ENCODE data around the gene NDRG2. TPM values are rescaled to one million over a fixed set of nuclear protein-coding genes. Genes with fewer than 3 reads are reported as not detected.
A peak's percentile ranks its signal among the peaks of the same experiment; 100 is the strongest.
"Not testable (repeated sequence)": the region's sequence is repeated elsewhere in the genome, so short reads cannot be mapped to it uniquely, and the experiment has no call there.

The NDRG2 gene
- total and polyA plus RNA-seq, 7 experiments from 2014 or later = 5.9 to 39.9 (median 35.1) TPM

- CTCF ChIA-PET = interaction anchor here (2.0 to 4.5 kb wide), 2 partner anchors 26 to 62 kb away, joined by 9 to 178 read pairs; no protein-coding TSS in a partner anchor
- POLR2A ChIA-PET = no interaction called here
- Mint-ChIP-seq H3K9me3 (no peaks in the 10 kb centered on the region), H3K4me1 (peaks cover 2 to 9% (median 8%) of the 10 kb centered on the region in 7 donors), H3K27ac (no peak within 1 kb of the TSS), H3K27me3 (peaks cover 3 to 42% (median 11%) of the 10 kb centered on the region in 5 donors), H3K4me3 (no peak within 1 kb of the TSS), H3K36me3 (no peaks in the 10 kb centered on the region)
- no peaks in the 10 kb centered on the region for H3K9me3 ChIP-seq (ENCODE audit: control insufficient read depth in 2 of 3, low read length in 3 of 3)
- no peak within 1 kb of the TSS for H3K4me3 ChIP-seq (ENCODE audit: low read length)
- intact Hi-C loops (cut with micrococcal nuclease) = loop anchor here in 1 of 2 donors (2.0 to 5.0 kb wide), 3 partner anchors 53 to 345 kb away; no protein-coding TSS in a partner anchor
- H3K27ac ChIP-seq (ENCODE audit: low read depth, low read length) = no peak within 1 kb of the TSS
- ATAC-seq = peak; percentile 26
- DNase-seq = no peak
- no peaks in the 10 kb centered on the region for H3K36me3 ChIP-seq (ENCODE audit: control insufficient read depth in 2 of 3, insufficient read depth in 3 of 3, low read length in 3 of 3)
- no peaks in the 10 kb centered on the region for H3K4me1 ChIP-seq (ENCODE audit: control insufficient read depth in 2 of 2, insufficient read depth in 2 of 2, low read length in 2 of 2)
- H3K27me3 ChIP-seq (ENCODE audit: control insufficient read depth in 2 of 2, insufficient read depth in 2 of 2, low read length in 2 of 2) = no peaks in the 10 kb centered on the region
Observed at GRCh38 chr14:21041676-21042433, 17.0 kb upstream of the NDRG2 start, which contains the start of gene RNASE7. Gene RNASE7, plus strand, starts transcription at chr14:21042362. Its CDS starts 631 bp downstream, at chr14:21042993.

DNA sequence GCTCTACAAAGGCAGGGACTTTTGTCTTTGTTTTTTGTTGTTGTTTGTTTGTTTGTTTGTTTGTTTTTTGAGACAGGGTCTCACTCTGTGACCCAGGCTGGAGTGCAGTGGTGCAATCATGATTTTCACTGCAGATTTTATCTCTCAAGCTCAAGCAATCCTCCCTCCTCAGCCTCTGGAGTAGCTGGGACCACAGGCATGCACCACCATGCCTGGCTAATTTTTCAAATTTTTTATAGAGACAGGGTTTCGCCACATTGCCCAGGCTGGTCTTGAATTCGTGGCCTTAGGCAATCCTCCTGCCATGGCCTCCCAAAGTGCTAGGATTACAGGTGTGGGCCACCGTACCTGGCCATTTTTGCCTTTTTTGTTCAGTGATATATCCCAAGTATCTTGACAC, 16.1 kb upstream of the NDRG2 start:
- H3K9me3 ChIP-seq (ENCODE audit: control insufficient read depth in 2 of 3, low read length in 3 of 3); H3K4me3 ChIP-seq (ENCODE audit: low read length); ATAC-seq; H3K36me3 Mint-ChIP-seq; H3K27ac ChIP-seq (ENCODE audit: low read depth, low read length); H3K9me3 Mint-ChIP-seq; DNase-seq; H3K27ac Mint-ChIP-seq; H3K27me3 ChIP-seq (ENCODE audit: control insufficient read depth in 2 of 2, insufficient read depth in 2 of 2, low read length in 2 of 2); H3K4me3 Mint-ChIP-seq; H3K4me1 ChIP-seq (ENCODE audit: control insufficient read depth in 2 of 2, insufficient read depth in 2 of 2, low read length in 2 of 2); H3K36me3 ChIP-seq (ENCODE audit: control insufficient read depth in 2 of 3, insufficient read depth in 3 of 3, low read length in 3 of 3); H3K4me1 Mint-ChIP-seq: not testable (repeated sequence)
- POLR2A ChIA-PET = interaction anchor here (2.8 kb wide), 1 partner anchor 26 kb away, joined by 21 read pairs; no protein-coding TSS in a partner anchor
- intact Hi-C loops (cut with micrococcal nuclease) = loop anchor here (1.0 to 5.0 kb wide), 7 partner anchors 16 to 344 kb away; partner anchors contain the start of gene NDRG2 (in 1 of the 2)
- CTCF ChIA-PET = interaction anchor here (1.1 to 4.5 kb wide), 5 partner anchors 9 to 68 kb away, joined by 4 to 178 read pairs (median 5); no protein-coding TSS in a partner anchor
- peaks cover 3 to 41% (median 11%) of the 10 kb centered on the region in 5 donors for H3K27me3 Mint-ChIP-seq

GRCh38 chr14:21040370-21040925, 15.6 kb upstream of the NDRG2 start:
- Mint-ChIP-seq H3K4me3 (no peak overlapping the region), H3K9me3 (no peaks in the 10 kb centered on the region), H3K4me1 (peaks cover 2 to 9% (median 8%) of the 10 kb centered on the region in 7 donors), H3K27ac (no peak overlapping the region), H3K27me3 (peaks cover 3 to 38% (median 11%) of the 10 kb centered on the region in 5 donors), H3K36me3 (no peaks in the 10 kb centered on the region)
- no peaks in the 10 kb centered on the region for H3K9me3 ChIP-seq (ENCODE audit: control insufficient read depth in 2 of 3, low read length in 3 of 3)
- no peak overlapping the region for H3K27ac ChIP-seq (ENCODE audit: low read depth, low read length)
- POLR2A ChIA-PET = interaction anchor here (2.8 kb wide), 1 partner anchor 26 kb away, joined by 21 read pairs; no protein-coding TSS in a partner anchor
- intact Hi-C loops (cut with micrococcal nuclease) = loop anchor here (1.0 to 5.0 kb wide), 7 partner anchors 15 to 343 kb away; partner anchors contain the start of gene NDRG2 (in 1 of the 2)
- no peaks in the 10 kb centered on the region for H3K27me3 ChIP-seq (ENCODE audit: control insufficient read depth in 2 of 2, insufficient read depth in 2 of 2, low read length in 2 of 2)
- H3K4me1 ChIP-seq (ENCODE audit: control insufficient read depth in 2 of 2, insufficient read depth in 2 of 2, low read length in 2 of 2) = no peaks in the 10 kb centered on the region
- no peak for ATAC-seq
- no peak for DNase-seq
- H3K4me3 ChIP-seq (ENCODE audit: low read length) = no peak overlapping the region
- H3K36me3 ChIP-seq (ENCODE audit: control insufficient read depth in 2 of 3, insufficient read depth in 3 of 3, low read length in 3 of 3) = no peaks in the 10 kb centered on the region
- CTCF ChIA-PET = interaction anchor here (0.6 to 4.5 kb wide), 9 partner anchors 8 to 256 kb away, joined by 3 to 178 read pairs (median 5); no protein-coding TSS in a partner anchor

DNA sequence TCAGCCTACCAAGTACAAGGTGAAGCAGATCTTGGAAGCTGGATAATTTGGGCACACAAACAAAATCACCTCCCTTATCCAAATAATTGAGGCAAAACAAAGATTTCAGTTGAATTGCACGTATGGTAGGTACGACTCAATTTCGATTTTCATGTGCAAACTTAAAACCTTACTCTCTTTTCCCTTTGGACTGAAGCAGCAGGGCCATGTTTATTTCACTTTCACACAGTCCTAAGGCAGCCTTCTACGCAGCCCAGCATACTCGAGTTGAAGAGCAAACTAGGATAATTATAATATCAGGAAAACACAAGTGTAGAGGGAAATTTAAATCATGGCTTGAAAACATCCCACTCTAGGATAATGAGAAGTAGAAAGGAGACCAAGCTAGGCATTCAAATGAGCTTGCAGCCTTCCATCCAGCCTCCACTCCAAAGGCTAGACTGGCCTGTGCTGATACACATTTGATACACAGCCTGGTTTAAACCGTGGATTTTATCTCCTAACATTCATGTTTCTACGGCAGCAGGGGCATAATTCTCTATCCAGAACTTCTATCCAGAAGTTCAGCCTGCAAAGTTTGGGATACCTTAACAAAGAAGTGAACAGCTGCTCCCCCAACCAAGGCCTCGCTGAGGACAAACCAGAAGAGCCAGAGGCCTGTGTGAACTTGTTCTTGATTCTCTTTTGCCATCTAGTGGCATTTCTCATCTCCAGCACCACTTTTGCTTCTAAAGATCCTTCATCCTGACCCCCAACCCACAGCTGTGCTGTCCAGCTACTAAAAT, 14.9 kb upstream of the NDRG2 start:
- CTCF ChIA-PET = interaction anchor here (0.5 to 4.5 kb wide), 11 partner anchors 8 to 677 kb away, joined by 3 to 178 read pairs (median 4); no protein-coding TSS in a partner anchor
- Histone ChIP-seq H3K36me3 (ENCODE audit: control insufficient read depth in 2 of 3, insufficient read depth in 3 of 3, low read length in 3 of 3) (no peaks in the 10 kb centered on the region), H3K4me3 (ENCODE audit: low read length) (no peak overlapping the region), H3K9me3 (ENCODE audit: control insufficient read depth in 2 of 3, low read length in 3 of 3) (no peaks in the 10 kb centered on the region), H3K27me3 (ENCODE audit: control insufficient read depth in 2 of 2, insufficient read depth in 2 of 2, low read length in 2 of 2) (no peaks in the 10 kb centered on the region), H3K4me1 (ENCODE audit: control insufficient read depth in 2 of 2, insufficient read depth in 2 of 2, low read length in 2 of 2) (no peaks in the 10 kb centered on the region), H3K27ac (ENCODE audit: low read depth, low read length) (no peak overlapping the region)
- DNase-seq = peak in 7 of 9 donors; percentile 17 to 55 (median 46)
- H3K27ac Mint-ChIP-seq = no peak overlapping the region
- no peaks in the 10 kb centered on the region for H3K9me3 Mint-ChIP-seq
- intact Hi-C loops (cut with micrococcal nuclease) = loop anchor here (1.0 to 5.0 kb wide), 7 partner anchors 14 to 342 kb away; partner anchors contain the start of gene NDRG2 (in 1 of the 2)
- peak; percentile 69 for ATAC-seq
- POLR2A ChIA-PET = interaction anchor here (0.6 to 2.8 kb wide), 2 partner anchors 25 to 30 kb away, joined by 3 to 21 read pairs; no protein-coding TSS in a partner anchor
- H3K27me3 Mint-ChIP-seq = peaks cover 3 to 31% (median 11%) of the 10 kb centered on the region in 5 donors
- no peaks in the 10 kb centered on the region for H3K36me3 Mint-ChIP-seq
- peaks cover 2 to 9% (median 8%) of the 10 kb centered on the region in 7 donors for H3K4me1 Mint-ChIP-seq
- no peak overlapping the region for H3K4me3 Mint-ChIP-seq

GRCh38 chr14:21038441-21039422, 13.9 kb upstream of the NDRG2 start:
- intact Hi-C loops (cut with micrococcal nuclease) = no loop called here
- DNase-seq (no peak), ATAC-seq (no peak)
- no peak overlapping the region for H3K27ac ChIP-seq (ENCODE audit: low read depth, low read length)
- no peaks in the 10 kb centered on the region for H3K36me3 Mint-ChIP-seq
- H3K27me3 Mint-ChIP-seq = peaks cover 3 to 31% (median 8%) of the 10 kb centered on the region in 5 donors
- H3K4me3 Mint-ChIP-seq = no peak overlapping the region
- no peak overlapping the region for H3K4me3 ChIP-seq (ENCODE audit: low read length)
- POLR2A ChIA-PET = interaction anchor here (2.8 kb wide), 1 partner anchor 24 kb away, joined by 21 read pairs; no protein-coding TSS in a partner anchor
- H3K36me3 ChIP-seq (ENCODE audit: control insufficient read depth in 2 of 3, insufficient read depth in 3 of 3, low read length in 3 of 3) = no peaks in the 10 kb centered on the region
- H3K4me1 Mint-ChIP-seq = peaks cover 0 to 2% (median 0%) of the 10 kb centered on the region in 7 donors
- no peak overlapping the region for H3K27ac Mint-ChIP-seq
- no peaks in the 10 kb centered on the region for H3K4me1 ChIP-seq (ENCODE audit: control insufficient read depth in 2 of 2, insufficient read depth in 2 of 2, low read length in 2 of 2)
- CTCF ChIA-PET = interaction anchor here (0.6 to 4.5 kb wide), 5 partner anchors 23 to 519 kb away, joined by 3 to 178 read pairs (median 6); no protein-coding TSS in a partner anchor
- H3K27me3 ChIP-seq (ENCODE audit: control insufficient read depth in 2 of 2, insufficient read depth in 2 of 2, low read length in 2 of 2) = no peaks in the 10 kb centered on the region
- no peaks in the 10 kb centered on the region for H3K9me3 ChIP-seq (ENCODE audit: control insufficient read depth in 2 of 3, low read length in 3 of 3)
- no peaks in the 10 kb centered on the region for H3K9me3 Mint-ChIP-seq
